ENCODE measurements around the gene C11orf54.

Gene C11orf54

DNA sequence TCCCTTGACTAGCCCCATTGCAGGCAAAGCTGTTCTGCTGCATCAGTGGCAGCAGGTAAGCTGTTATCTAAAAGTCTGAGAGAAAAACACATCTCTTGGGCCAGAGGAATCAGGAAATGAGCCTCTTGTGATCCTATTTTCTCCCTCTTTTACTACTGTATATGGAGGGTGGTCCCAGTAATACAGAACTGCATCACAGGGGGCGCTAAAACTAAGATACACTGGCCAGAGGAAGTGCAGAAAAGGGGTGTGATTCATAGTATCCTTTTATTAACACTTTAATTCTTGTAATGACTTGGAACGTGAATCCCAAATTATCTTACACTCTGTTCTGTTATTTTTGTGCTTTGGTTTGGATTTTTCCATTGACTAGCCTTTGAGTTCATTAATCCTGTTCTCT is 33.8 kb downstream of the C11orf54 start:
- TF ChIP-seq, protein P1, sequence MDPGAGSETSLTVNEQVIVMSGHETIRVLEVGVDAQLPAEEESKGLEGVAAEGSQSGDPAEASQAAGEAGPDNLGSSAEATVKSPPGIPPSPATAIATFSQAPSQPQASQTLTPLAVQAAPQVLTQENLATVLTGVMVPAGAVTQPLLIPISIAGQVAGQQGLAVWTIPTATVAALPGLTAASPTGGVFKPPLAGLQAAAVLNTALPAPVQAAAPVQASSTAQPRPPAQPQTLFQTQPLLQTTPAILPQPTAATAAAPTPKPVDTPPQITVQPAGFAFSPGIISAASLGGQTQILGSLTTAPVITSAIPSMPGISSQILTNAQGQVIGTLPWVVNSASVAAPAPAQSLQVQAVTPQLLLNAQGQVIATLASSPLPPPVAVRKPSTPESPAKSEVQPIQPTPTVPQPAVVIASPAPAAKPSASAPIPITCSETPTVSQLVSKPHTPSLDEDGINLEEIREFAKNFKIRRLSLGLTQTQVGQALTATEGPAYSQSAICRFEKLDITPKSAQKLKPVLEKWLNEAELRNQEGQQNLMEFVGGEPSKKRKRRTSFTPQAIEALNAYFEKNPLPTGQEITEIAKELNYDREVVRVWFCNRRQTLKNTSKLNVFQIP (CRISPR knock-in tag; IDR thresholded peaks at IDR 0.05; ENCODE audit: borderline replicate concordance, low read depth) = no peak
- no peak for TF ChIP-seq ZNF70 (CRISPR knock-in tag; IDR thresholded peaks at IDR 0.05)
- no peak for TF ChIP-seq ZNF8 (CRISPR knock-in tag; IDR thresholded peaks at IDR 0.05)
- TF ChIP-seq CSDC2 (CRISPR knock-in tag; IDR thresholded peaks at IDR 0.05) = no peak
- no peak for TF ChIP-seq TCF4 (CRISPR knock-in tag; IDR thresholded peaks at IDR 0.05; ENCODE audit: borderline replicate concordance)
- TF ChIP-seq, protein P2, sequence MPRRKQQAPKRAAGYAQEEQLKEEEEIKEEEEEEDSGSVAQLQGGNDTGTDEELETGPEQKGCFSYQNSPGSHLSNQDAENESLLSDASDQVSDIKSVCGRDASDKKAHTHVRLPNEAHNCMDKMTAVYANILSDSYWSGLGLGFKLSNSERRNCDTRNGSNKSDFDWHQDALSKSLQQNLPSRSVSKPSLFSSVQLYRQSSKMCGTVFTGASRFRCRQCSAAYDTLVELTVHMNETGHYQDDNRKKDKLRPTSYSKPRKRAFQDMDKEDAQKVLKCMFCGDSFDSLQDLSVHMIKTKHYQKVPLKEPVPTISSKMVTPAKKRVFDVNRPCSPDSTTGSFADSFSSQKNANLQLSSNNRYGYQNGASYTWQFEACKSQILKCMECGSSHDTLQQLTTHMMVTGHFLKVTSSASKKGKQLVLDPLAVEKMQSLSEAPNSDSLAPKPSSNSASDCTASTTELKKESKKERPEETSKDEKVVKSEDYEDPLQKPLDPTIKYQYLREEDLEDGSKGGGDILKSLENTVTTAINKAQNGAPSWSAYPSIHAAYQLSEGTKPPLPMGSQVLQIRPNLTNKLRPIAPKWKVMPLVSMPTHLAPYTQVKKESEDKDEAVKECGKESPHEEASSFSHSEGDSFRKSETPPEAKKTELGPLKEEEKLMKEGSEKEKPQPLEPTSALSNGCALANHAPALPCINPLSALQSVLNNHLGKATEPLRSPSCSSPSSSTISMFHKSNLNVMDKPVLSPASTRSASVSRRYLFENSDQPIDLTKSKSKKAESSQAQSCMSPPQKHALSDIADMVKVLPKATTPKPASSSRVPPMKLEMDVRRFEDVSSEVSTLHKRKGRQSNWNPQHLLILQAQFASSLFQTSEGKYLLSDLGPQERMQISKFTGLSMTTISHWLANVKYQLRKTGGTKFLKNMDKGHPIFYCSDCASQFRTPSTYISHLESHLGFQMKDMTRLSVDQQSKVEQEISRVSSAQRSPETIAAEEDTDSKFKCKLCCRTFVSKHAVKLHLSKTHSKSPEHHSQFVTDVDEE (CRISPR knock-in tag; IDR thresholded peaks at IDR 0.05) = no peak
- TF ChIP-seq, protein P3, sequence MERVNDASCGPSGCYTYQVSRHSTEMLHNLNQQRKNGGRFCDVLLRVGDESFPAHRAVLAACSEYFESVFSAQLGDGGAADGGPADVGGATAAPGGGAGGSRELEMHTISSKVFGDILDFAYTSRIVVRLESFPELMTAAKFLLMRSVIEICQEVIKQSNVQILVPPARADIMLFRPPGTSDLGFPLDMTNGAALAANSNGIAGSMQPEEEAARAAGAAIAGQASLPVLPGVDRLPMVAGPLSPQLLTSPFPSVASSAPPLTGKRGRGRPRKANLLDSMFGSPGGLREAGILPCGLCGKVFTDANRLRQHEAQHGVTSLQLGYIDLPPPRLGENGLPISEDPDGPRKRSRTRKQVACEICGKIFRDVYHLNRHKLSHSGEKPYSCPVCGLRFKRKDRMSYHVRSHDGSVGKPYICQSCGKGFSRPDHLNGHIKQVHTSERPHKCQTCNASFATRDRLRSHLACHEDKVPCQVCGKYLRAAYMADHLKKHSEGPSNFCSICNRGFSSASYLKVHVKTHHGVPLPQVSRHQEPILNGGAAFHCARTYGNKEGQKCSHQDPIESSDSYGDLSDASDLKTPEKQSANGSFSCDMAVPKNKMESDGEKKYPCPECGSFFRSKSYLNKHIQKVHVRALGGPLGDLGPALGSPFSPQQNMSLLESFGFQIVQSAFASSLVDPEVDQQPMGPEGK (CRISPR knock-in tag; IDR thresholded peaks at IDR 0.05; ENCODE audit: borderline replicate concordance) = no peak
- TF ChIP-seq RARB (CRISPR knock-in tag; IDR thresholded peaks at IDR 0.05) = no peak
- TF ChIP-seq, protein P4, sequence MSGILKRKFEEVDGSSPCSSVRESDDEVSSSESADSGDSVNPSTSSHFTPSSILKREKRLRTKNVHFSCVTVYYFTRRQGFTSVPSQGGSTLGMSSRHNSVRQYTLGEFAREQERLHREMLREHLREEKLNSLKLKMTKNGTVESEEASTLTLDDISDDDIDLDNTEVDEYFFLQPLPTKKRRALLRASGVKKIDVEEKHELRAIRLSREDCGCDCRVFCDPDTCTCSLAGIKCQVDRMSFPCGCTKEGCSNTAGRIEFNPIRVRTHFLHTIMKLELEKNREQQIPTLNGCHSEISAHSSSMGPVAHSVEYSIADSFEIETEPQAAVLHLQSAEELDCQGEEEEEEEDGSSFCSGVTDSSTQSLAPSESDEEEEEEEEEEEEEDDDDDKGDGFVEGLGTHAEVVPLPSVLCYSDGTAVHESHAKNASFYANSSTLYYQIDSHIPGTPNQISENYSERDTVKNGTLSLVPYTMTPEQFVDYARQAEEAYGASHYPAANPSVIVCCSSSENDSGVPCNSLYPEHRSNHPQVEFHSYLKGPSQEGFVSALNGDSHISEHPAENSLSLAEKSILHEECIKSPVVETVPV (CRISPR knock-in tag; IDR thresholded peaks at IDR 0.05) = no peak
- no peak for TF ChIP-seq OSR1 (CRISPR knock-in tag; IDR thresholded peaks at IDR 0.05)
- TF ChIP-seq ESRRG (CRISPR knock-in tag; IDR thresholded peaks at IDR 0.05) = no peak
- no peak for TF ChIP-seq ZFP30 (CRISPR knock-in tag; IDR thresholded peaks at IDR 0.05)
- no peak for TF ChIP-seq TOX (CRISPR knock-in tag; IDR thresholded peaks at IDR 0.05; ENCODE audit: borderline replicate concordance)
- no peak for TF ChIP-seq GLIS3 (CRISPR knock-in tag; IDR thresholded peaks at IDR 0.05)
- TF ChIP-seq BACH2 (CRISPR knock-in tag; IDR thresholded peaks at IDR 0.05; ENCODE audit: borderline replicate concordance) = no peak
- TF ChIP-seq ZFP3 (CRISPR knock-in tag; IDR thresholded peaks at IDR 0.05) = no peak
- no peak; the same call in 2 of the 3 replicates for ATAC-seq

DNA sequence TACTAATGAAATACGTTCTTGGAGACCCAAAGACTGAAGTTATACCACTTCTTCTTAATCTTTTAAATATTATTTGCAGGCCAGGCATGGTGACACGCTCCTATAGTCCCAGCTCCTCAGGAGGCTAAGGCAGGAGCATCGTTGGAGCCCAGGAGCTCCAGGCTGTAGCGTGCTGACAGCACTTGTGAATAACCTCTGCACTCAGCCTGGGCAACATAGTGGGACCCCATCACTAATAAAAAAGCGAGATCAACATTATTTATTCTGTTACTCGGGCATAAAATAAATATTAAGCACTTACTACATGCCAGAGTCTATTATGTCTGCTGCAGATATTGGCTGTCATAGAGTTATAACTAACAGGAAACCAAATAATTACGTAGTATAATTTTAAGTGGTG is 41.9 kb downstream of the C11orf54 start:
- ATAC-seq = no peak
- TF ChIP-seq, protein P3 (CRISPR knock-in tag; IDR thresholded peaks at IDR 0.05; ENCODE audit: borderline replicate concordance) = no peak
- no peak for TF ChIP-seq ZFP3 (CRISPR knock-in tag; IDR thresholded peaks at IDR 0.05)
- TF ChIP-seq CSDC2 (CRISPR knock-in tag; IDR thresholded peaks at IDR 0.05) = no peak
- no peak for TF ChIP-seq OSR1 (CRISPR knock-in tag; IDR thresholded peaks at IDR 0.05)
- no peak for TF ChIP-seq RARB (CRISPR knock-in tag; IDR thresholded peaks at IDR 0.05)
- TF ChIP-seq ZNF565 (CRISPR knock-in tag; conservative IDR thresholded peaks at IDR 0.05; ENCODE audit: low read depth) = no peak
- no peak for TF ChIP-seq SNAI2 (CRISPR knock-in tag; IDR thresholded peaks at IDR 0.05)
- TF ChIP-seq ISL1 (CRISPR knock-in tag; IDR thresholded peaks at IDR 0.05) = no peak
- TF ChIP-seq, protein P1 (CRISPR knock-in tag; IDR thresholded peaks at IDR 0.05; ENCODE audit: borderline replicate concordance, low read depth) = no peak
- TF ChIP-seq BACH2 (CRISPR knock-in tag; IDR thresholded peaks at IDR 0.05; ENCODE audit: borderline replicate concordance) = no peak
- TF ChIP-seq, protein P5, sequence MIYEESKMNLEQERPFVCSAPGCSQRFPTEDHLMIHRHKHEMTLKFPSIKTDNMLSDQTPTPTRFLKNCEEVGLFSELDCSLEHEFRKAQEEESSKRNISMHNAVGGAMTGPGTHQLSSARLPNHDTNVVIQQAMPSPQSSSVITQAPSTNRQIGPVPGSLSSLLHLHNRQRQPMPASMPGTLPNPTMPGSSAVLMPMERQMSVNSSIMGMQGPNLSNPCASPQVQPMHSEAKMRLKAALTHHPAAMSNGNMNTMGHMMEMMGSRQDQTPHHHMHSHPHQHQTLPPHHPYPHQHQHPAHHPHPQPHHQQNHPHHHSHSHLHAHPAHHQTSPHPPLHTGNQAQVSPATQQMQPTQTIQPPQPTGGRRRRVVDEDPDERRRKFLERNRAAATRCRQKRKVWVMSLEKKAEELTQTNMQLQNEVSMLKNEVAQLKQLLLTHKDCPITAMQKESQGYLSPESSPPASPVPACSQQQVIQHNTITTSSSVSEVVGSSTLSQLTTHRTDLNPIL (CRISPR knock-in tag; IDR thresholded peaks at IDR 0.05; ENCODE audit: low read depth) = no peak

All from SK-N-SH treated with all-trans-retinoic acid at 6 μM for 48 hours (cell line).